Spleen (tissue), 7 donors: ENCODE measurements around the gene TXNDC2.

ENCODE experiments used
- CTCF ChIP-seq, 11 experiments: fragments of 200-600 bp in 7 of 11; fragments of 450-650 bp in 4 of 11; sonication (generic) in 4 of 11; IDR thresholded peaks in 8 of 11; conservative IDR thresholded peaks in 3 of 11; 1 replicate in 7 of 11; 2 replicates in 4 of 11; pipeline versions ENCODE4 v1.4.0 to v1.8.0; 2016 to 2021; ENCODE audit warnings: antibody characterized with exemption in 11 of 11, inconsistent platforms in 4 of 11, mild to moderate bottlenecking in 1 of 11
- POLR2A ChIP-seq, 3 donors: fragments of 450-650 bp; IDR thresholded peaks; one replicate each; pipeline ENCODE4 v1.5.1; 2017; ENCODE audit warnings: antibody characterized with exemption in 3 of 3, mild to moderate bottlenecking in 1 of 3
- donor health status: DM: no; HTN: no; CAD: no; lungs with moderate emphysema.
- donor health status: DM: no; HTN: no; CAD: no.
- donor health status: DM: no; HTN: no; CAD: no.

GRCh38 chr18:9848170-9848879, 37.4 kb upstream of the TXNDC2 start:
- TF ChIP-seq POLR2A (IDR thresholded peaks at IDR 0.05) (no peak), CTCF (IDR thresholded peaks at IDR 0.05 in 8 of 11, conservative IDR thresholded peaks at IDR 0.05 in 3 of 11) (no peak)
